Stimulated activated CD4-positive, alpha-beta T cell treated with anti-CD3 and anti-CD28 coated beads, Interleukin-12 subunit alpha, Interleukin-12 subunit beta, amount 100 ng/mL, for 48 hours (primary cell): ENCODE measurements around the gene OR5H6.
"Not testable (repeated sequence)": the region's sequence is repeated elsewhere in the genome, so short reads cannot be mapped to it uniquely, and the experiment has no call there.

Source experiments
- DNase-seq, 3 donors: peaks; one replicate each; pipeline ENCODE4 v3.0.0-alpha.2; 2020; ENCODE audit warnings: low read depth in 2 of 3, low spot score in 1 of 3

The OR5H6 gene

DNA sequence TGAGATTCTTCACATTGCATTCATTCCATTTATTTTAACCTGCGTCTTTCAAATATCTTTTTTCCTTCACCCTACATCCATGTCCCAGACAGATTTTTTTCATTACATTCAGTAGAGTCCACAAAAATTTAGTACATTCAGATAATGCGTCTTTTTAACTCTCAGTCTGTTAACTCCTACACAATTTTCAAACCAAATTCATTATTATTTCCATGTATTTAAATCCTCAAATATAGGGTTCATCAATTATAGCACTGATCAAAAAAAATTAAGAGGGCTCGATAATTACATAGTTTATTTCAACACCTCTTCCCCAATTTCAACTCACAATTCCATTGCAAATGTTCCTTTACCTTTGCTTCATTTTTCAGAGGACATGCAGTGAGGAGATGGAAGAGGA, at the start of gene OR5H6:
TSS of gene OR5H6 (plus strand) at position 301 of the 400 bp plus-strand sequence. CDS start at position 390, 89 bp downstream.
- no peak for DNase-seq

DNA sequence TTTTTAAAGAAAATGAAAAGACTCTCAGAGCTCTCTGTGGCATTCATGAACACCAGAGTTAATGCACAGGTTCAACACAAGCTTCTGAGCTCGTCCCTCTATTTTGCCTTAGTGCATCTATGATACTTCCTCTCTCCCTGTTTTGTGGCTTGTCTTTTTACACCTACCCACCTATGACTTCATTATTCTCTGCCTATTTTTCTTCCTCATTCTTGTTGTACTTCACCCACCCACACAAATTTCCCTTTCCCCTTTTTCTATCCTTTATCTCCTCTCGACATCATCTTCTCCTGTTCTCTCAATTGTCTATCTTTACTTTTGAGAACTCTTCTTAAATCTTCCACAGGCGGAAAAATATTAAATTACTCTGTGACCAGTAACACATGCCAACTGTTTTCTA, 49.0 kb upstream of the OR5H6 start:
- no peak for DNase-seq

DNA sequence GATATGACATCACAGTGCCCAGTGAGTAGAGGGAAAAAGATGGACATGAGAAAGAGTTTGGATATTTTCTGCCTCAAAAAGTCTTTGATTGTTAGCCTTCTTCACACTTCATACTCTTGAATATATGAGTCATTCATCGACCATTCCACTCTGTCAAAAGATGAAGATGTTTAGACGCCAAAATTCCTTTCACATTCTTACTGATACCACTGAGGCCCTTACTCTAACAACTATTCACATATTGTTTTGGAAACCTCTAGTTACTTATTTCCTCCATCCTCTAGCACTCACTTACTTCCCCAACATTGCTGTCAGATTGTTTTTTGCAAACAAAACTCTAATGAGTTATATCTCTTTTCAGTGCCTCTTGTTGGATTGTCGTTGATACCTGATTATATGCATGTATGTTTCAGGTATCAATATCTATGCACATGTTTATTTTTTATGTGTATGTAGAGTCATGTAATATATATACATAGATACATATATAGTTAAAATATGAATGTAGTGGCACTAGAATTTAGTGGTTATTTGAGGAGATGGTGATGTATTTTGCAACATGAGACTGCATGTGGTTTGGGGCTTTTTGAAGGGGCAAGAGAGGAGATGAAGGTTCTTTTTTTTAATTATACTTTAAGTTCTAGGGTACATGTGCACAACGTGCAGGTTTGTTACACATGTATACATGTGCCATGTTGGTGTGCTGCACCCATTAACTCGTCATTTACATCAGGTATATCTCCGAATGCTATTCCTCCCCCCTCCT, 40.0 kb upstream of the OR5H6 start:
- DNase-seq: no peak

DNA sequence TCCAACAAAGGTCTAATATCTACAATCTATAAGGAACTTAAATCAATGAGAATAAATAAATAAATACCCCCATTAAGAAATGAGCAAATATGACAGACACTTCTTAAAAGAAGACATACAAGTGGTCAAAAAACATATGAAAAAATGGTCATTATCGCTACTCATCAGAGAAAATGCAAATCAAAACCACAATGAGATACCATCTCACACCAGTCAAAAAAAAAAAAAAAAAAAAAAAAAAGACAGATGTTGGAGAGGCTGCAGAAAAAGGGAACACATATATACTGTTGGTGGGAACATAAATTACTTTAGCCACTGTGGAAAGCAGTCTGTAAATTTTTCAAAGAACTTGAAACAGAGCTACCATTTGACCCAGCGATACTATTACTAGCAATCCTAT, 31.6 kb upstream of the OR5H6 start:
- no peak for DNase-seq

DNA sequence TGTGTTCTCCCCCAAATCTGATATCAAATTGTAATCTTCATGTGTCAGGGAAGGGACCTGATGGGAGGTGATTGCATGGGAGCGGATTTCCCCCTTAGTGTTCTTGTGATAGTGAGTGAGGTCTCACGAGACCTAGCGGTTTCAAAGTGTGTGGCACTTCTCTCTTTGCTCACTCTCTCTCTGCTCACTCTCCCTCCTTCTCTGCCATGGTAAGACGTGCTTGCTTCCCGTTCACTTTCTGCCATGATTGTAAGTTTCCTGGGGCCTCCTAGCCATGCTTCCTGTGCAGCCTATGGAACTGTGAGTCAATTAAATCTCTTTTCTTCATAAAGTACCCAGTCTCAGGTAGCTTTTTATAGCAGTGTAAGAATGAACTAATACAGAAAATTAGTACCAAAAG, 30.6 kb upstream of the OR5H6 start:
- no peak for DNase-seq

DNA sequence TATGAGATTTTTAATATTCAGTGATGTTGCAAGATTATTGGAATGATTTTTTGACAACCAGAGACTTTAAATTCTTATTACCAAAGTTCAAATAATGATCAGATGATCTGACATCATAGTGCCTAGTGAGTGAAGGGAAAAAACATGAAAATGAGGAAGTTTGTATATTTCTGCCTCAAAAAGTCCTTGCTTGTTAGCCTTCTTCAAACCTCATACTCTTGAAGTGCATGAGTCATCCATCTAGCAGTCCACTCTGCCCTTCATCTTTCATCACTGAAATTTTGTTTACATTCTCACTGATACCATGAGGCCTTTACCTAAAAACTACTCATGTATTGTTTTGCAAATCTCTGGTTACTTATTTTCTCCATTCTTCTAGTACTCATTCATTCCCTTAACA, 23.9 kb upstream of the OR5H6 start:
- DNase-seq: no peak

DNA sequence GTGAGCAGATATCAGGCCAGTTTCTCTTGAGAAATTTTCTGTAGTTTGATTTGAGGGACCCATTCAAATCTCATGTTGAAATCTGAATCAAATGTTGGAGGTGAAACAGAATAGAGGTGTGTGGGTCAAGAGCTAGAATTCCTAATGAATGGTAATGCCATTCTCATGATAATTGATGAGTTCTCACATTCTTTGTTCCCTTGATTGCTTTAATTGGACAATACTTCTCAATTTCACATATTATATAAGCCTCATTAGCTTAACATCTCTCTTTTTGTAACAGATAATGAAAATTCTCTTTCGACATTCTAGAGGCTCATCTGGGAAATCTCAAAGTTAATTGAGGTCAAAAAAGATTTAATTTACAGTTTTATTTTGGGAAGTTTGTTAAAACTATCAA, 21.9 kb upstream of the OR5H6 start:
- DNase-seq: no peak

DNA sequence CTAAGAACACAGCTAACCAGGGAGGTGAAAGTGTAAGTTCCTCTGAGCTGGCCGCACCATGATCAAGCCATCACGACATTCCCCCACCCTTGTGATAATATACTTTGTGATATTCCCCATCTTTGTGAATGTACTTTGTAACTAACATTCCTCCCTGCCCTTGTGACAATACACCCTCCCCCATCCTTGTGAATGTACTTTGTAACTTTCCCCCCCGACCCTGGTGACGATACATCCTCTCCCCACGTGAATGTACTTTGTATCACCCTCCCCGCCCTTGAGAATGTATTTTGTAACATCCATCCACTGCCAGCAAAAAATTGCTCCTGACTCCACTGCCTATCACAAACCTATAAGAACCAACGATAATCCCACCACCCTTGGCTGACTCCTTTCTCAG, 20.2 kb upstream of the OR5H6 start:
- no peak for DNase-seq

DNA sequence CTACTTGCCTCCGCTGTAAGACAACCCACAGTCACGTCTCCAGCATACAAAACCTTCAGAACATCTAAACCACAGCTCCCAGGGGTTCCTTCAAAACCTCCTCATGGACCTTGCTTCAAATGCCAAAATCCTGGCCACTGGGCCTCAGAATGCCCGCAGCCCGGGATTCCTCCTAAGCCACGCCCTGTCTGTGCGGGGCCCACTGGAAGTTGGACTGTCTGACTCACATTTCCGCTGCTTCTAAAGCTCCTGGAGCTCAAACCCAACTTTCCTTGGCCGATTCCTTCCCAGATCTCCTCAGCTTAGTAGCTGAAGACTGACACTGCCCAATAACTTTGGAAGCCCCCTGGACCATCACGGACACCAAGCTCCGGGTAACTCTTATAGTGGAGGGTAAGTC, 17.9 kb upstream of the OR5H6 start:
- DNase-seq: no peak

DNA sequence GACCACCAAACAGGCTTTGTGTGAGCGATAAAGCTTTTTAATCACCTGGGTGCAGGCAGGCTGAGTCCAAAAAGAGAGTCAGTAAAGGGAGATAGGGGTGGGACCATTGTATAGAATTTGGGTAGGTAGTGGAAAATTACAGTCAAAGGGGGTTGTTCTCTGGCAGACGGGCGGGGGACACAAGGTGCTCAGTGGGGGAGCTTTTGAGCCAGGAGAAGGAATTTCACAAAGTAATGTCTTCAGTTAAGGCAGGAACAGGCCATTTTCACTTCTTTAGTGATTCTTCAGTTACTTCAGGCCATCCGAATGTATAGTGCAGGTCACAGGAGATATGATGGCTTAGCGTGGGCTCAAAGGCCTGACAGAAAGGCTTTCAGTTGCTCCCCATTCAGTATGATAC, 8.0 kb upstream of the OR5H6 start:
- DNase-seq: not testable (repeated sequence)

DNA sequence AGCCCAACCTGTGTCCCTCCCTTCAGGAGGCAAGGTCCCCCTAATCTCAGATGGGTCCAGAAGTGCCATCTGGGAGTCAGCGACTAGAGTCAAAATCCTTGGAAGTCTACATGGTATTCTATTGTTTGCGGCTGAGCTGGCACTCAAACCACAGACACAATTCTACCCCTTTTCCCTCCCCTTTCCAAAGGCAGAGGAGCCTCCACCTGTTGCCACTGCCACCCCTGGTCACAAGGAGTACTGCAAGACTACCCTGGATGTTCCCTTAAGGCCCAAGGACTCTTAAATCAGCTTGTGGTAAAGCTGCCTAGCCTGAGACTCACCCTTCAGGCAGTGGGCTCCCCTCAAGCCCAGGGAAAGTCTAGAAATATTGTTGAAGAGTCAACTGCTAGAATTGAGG, 4.3 kb upstream of the OR5H6 start:
- no peak for DNase-seq

DNA sequence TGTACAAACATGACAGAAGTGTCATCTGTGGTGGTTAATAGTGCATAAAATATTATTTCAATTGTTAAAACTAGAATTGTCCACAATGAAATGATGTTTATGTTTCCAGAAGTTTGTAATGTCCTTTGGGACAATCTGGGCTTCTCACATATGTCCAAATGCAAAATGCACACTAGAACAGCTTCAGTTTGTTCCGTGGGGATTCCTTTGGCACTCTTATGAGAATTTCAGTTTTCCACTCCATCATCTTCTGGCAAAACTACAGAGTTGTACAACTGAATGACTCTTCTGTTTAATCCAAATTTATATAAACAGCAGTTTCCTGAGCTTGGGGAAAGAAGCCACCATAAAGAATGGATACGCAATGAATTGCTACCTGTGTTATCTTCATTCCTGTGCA, 2.0 kb upstream of the OR5H6 start:
- DNase-seq: no peak

DNA sequence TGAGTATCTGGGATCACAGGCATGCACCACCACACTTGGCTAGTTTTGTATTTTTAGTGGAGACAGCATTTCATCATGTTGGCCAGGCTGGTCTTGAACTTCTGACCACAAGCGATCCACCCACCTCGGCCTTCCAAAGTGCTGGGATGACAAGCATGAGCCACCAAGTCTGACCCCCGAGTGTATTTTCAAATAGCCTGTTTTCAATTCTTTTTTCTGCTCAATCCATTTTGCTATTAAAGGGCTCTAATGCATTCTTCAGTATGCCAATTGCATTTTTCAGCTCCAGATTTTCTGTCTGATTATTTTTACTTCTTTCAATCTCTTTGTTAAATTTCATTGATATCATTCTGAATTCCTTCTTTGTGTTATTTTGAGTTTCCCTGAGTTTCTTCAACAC, 5.8 kb downstream of the OR5H6 start:
- no peak for DNase-seq

DNA sequence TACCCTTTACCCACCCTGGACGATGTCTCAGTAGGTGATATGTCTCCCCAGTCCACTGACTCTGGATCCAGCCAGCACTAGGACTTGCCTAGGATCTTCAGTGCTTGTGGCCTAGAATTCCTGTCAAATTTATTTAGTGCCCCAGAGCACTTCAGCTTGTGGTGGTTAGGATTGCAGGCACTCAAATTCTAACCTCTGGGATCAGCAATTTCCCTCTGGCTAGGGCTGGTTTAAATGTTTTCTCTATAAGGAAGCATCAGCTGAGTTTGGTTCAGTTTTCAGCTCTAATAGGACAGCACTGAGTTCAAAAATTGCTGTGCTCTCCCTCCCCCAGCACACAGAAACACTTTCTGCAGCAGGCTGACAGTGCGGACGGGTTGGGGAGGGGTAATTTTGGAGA, 8.1 kb downstream of the OR5H6 start:
- no peak for DNase-seq

DNA sequence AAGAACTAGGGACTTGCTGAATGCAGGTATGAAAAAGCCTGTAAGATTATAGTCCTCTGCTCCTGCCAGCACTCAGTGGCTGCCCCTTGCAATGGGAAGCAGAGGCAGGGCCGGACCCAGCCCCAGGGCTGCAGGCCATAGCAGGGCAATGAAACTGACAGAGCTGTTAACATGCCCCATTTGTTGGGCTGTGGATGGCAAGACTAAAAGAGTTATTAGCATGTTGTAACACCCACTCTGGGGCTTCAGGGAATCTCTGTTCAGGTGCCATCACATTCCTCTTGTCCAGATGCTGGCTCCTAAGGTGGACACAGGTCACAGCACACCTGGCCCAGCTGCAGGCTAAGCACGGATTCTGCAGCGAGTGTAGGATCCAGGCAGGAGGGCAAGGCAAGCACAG, 10.9 kb downstream of the OR5H6 start:
- DNase-seq: no peak

DNA sequence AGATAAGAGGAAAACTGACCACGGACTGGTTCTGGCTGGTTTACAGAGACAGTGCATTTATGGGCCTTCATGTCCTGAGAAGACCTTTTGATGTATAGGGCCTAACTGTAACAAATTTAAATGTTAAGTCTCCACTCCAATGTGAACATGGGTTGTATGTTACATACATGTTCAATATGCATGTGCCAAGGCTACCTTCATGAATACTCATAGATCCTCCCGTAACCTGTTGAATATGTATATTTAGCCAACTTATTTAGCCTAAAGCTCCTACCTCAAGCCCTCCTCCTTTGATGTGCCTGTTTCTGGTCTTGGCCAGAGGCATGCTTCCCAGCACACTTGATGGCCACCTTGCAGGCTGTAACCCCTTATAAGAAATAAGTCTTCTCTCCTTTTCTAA, 18.2 kb downstream of the OR5H6 start, which contains the start of gene OR5H2:
TSS of gene OR5H2 (plus strand) at position 301 of the 400 bp plus-strand sequence. CDS start 398 bp downstream, outside the sequence.
- DNase-seq: no peak

DNA sequence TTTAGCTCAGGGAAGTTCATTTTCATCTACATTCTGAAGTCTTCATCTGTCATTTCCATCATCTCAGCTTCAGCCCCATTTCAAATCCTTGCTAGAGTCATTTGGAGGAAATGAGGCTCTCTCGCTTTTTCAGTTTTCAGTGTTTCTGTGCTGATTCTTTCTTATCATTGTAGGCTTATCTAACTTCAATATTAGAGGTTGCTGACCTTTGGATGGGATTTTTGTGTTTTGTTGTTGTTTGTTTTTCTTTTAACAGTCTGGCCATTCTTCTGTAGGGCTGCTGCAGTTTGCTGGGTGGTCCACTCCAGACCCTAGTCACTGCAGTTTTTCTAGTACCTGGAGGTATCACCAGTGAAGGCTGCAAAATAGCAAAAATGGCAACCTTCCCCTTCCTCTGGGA, 26.9 kb downstream of the OR5H6 start:
- no peak for DNase-seq

DNA sequence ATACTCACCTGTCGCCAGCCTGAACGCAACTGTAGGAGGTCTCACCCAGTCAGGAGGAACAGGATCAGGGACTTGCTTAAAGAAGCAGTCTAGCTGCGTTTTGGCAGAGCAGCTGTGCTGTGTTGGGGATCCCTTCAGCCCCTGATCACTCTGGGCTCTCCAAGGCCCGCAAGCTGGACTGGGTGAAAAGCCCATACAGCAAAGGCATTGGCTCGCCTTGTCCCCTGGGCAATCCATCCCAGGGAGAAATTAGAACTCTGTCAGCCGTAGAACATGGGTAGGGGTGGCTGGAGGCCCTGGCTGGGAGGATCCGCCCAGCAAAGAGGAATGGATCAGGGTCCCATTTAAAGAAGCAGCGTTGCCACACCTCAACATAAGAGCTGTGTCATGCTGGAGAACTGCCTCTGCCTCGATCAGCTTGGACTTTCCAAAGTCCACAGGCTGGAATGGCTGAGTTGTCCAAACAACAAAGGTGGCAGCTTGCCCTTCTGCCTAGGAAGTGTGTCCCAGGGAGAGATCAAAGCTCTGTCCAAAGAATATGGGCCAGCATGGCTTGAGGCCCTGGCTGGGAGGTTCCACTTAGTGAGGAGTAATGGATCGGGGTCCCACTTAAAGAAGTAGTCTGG, 27.4 kb downstream of the OR5H6 start:
- DNase-seq: no peak
